ENCODE data around the gene UEVLD.

DNA sequence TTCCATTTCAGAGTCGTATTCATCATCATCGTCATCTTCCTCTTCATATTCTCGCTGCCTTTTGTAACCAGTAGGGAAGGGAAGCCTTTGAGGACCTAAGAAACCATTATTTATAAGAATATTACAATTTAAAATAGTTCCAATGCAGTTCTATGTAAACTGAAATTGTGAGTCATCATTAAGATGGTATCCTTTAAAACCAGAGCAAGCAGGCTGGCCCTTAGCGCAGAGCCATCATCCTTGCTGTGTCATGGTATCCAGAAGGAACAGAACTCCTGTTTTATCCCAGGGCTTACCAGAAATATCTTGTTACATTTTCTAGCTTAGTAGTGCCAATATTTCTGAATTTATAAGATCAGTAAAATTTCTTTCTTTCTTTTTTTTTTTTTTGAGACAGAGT lies 23.9 kb upstream of the UEVLD start:
- TF ChIP-seq ZNF274 (IDR thresholded peaks at IDR 0.05; ENCODE audit: low read depth, low read length): no peak
- no peak for TF ChIP-seq YY1 (IDR thresholded peaks at IDR 0.05; ENCODE audit: insufficient read depth, insufficient read length)

Data from NT2/D1 (cell line).